ENCODE results near the gene CDC73. TPM values are rescaled to one million over a fixed set of nuclear protein-coding genes. Genes with fewer than 3 reads are reported as not detected.
"Not testable (repeated sequence)": the region's sequence is repeated elsewhere in the genome, so short reads cannot be mapped to it uniquely, and the experiment has no call there.

CDC73 gene
- total RNA-seq, 1 experiment from 2014 or later: 17.6 TPM

DNA sequence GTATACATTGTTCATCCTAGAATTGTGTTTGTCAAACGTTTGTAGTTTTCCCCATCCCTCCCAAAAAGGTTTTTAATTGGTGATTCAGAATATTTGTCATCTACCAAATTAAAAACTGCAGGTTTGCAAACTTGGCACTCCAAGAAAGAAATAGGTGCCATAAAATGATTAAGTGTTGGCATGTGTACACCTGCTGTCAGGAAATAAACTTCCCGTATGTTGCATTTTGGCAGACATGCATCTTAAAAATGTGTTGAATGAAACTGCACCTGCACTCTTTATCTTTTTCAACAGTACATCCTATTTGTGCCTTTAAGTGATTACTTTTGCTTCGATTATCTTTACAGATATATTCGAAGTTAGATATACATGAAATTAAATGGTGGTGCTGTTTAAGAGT lies 57.3 kb downstream of the CDC73 start:
- DNase-seq (ENCODE audit: low read depth): no peak

DNA sequence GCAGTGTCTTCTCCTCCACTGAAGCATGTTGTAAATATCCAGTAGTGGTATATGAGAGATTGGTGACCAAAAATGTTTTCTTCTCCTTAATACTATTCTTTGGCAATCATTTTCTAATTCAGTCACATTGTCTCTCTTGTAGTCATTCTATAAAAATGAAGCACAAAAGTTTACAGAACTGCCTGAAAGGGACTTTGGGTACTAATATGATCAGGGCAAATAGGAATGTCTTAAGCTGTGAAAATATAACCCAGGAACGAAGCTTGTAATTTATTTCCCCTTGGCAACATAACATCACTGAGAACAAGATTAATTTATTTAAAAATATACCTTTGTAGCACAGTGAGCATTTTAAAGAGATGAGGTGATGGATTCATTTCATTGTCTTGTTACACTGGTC lies 59.7 kb downstream of the CDC73 start:
- no peak for DNase-seq (ENCODE audit: low read depth)

GRCh38 chr1:193181985-193182384 lies 60.2 kb downstream of the CDC73 start:
- DNase-seq (ENCODE audit: low read depth): peak; percentile 22

- DNase-seq (ENCODE audit: low read depth): peak; percentile 48
These were observed 61.3 kb downstream of the CDC73 start for GRCh38 chr1:193183019-193183627.

GRCh38 chr1:193184776-193185175 lies 62.9 kb downstream of the CDC73 start:
- no peak for DNase-seq (ENCODE audit: low read depth)

DNA sequence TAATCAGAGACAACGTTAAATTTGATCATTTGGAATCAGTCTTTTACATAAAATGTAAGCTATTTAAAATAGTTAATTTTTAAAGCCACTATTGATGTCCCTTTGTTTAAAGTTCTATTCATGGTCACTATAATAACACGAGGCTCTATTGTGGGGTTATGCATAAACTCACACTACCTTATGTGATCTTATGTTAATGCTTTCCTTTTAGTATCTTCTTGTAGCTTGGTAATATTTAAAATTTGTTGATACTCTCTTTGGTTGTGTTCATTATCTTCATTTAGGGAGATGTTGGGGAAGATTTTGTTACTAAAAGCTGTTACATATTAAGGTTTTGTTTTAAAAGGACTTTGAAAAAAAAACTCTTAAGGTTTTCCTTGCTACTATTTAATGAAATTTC lies 63.4 kb downstream of the CDC73 start:
- DNase-seq (ENCODE audit: low read depth): no peak

DNA sequence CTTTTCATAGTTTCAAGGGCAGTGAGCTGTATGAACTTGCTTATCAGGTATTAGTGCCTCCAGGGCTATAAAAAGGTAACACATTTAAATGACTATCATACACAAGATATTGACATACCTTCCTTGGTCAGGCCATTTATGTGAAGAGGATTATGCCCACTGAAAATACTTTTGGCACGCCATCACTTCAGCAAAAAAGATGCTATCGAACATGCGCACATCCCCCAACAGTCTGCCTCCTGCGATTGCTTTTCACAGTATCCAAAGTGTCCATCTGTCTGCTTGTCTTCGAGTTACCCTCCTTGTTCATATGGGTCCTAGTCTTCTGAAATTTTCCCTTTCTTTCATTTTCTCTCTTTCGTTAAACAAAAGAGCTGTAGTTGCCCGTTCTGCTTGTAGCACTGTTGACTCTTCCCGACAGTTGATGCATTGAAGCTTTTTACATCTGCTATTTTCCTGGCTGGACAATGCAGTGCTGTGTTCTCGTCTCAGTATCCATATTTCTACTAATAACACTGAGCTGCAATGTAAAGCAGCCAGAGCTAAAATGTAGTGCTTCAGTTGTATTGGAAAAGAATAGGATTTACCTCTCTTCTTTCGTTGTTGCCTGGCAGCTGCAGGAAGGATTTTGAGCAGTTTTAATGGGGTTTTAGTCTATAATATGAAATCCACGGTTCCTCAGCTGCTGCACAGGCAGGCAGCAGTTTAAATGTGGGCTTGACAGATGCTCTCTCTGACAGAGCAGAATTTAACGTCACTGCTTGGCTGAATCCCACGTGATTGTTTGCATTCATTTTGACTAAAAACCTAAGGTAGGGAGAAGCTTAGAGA lies 64.3 kb downstream of the CDC73 start, which contains the start of gene B3GALT2:
TSS of gene B3GALT2 (minus strand) at position 713 of the 831 bp plus-strand sequence. CDS start 5,051 bp downstream, outside the sequence.
- DNase-seq (ENCODE audit: low read depth): no peak

DNA sequence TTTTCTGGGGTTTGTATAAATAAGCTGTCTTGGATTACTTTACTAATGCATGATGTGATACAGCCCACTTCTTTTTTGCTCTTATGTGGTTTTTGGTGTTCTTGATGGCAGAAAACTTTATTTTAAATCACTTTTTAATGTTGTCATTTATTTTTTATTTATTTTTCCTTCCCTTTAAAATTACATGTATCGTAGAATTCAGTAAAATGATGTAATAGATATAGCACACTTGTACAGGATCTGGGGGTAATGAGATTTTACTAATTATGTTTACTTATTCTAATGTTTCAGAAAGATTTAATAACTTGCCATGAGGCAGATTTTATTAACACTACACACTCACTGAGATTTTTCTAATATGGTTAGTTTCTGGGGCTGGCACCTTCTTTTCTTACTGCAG lies 65.3 kb downstream of the CDC73 start:
- no peak for DNase-seq (ENCODE audit: low read depth)

DNA sequence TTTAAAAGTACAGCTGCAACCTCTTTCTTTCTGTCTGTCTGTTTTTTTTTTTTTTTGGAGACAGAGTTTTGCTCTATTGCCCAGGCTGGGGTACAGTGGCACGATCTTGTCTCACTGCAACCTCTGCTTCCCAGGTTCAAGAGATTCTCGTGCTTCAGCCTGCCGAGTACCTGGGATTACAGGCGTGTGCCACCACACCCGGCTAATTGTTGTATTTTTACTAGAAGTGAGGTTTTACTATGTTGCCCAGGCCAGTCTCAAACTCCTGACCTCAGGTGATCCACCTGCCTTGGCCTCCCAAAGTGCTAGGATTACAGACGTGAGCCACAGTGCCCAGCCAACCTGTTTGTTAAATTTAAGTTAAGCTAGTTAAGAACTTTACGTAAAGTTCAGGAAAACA lies 67.1 kb downstream of the CDC73 start:
- DNase-seq (ENCODE audit: low read depth): not testable (repeated sequence)

DNA sequence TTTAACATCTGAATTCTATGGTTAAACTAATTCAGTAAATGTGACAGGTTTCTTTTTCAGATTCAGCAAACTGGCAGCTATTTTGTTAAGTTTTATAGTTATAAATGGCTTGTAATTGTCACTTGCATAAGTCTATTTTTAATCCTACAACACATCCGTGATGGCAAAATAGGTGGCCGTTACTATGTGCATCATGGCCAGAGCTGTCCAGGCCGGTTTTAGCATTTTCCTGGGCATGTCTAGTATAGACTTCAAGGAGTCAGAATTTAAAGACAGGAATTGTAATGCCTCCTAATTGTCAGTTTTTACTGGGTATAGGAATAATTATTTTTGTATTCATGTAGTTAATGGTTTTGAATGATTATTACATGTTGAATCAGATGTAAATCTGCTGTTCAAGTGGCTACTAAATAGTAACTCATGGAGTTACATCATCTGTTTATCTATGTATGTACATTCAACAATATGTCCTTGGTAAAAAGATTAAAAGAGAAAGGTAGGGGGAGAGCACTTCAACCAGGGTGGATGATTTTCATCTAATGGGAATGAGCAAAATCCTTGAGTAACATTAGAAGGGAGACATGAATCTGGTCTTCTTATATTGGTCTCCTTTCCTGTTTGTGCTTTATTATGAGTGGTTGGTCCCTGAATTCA lies 67.7 kb downstream of the CDC73 start:
- no peak for DNase-seq (ENCODE audit: low read depth)

GRCh38 chr1:193190096-193190744 lies 68.4 kb downstream of the CDC73 start:
- peak; percentile 14 for DNase-seq (ENCODE audit: low read depth)

- DNase-seq (ENCODE audit: low read depth): peak; percentile 21
These were observed 70.8 kb downstream of the CDC73 start for GRCh38 chr1:193192586-193192985.

DNA sequence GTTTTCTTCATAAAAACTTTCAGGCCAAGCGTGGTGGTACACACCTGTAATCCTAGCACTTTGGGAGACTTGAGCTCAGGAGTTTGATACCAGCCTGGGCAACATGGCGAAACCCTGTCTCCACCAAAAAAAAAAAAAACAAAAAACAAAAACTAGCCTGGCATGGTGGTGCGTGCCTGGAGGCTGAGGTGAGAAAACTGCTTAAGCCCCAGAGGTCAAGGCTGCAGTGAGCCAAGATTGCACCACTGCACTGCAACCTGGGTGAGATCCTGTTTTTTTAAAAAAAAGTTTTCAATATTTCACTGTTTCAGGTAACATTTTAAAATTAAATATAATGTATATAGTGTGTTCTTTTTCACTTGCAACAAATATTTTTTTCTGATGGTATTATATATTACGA lies 78.1 kb downstream of the CDC73 start:
- DNase-seq (ENCODE audit: low read depth): no peak

- no peak for DNase-seq (ENCODE audit: low read depth)
These were observed 79.2 kb downstream of the CDC73 start for GRCh38 chr1:193201021-193201420.

GRCh38 chr1:193210996-193211395 lies 89.2 kb downstream of the CDC73 start:
- no peak for DNase-seq (ENCODE audit: low read depth)

DNA sequence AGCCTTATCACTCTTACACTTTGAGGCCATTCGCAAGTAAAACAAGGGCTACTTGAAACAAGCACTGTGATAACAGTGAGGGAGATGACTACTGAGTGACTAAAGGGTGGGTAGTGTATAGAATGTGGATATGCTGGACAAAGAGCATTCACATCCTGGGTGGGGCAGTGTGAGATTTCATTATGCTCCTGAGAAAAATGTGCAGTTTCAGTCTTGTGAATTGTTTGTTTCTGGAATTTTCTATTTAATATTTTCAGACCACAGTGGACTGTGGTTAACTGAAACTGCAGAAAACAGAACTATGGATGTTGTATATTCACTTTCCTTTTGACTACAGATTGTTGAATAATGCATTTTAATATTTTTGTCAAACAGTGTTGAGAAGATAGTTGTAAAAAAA lies 89.7 kb downstream of the CDC73 start:
- DNase-seq (ENCODE audit: low read depth): peak; percentile 31

GRCh38 chr1:193212637-193213036 lies 90.8 kb downstream of the CDC73 start:
- no peak for DNase-seq (ENCODE audit: low read depth)

- no peak for DNase-seq (ENCODE audit: low read depth)
These were observed 92.2 kb downstream of the CDC73 start for GRCh38 chr1:193213998-193214397.

DNA sequence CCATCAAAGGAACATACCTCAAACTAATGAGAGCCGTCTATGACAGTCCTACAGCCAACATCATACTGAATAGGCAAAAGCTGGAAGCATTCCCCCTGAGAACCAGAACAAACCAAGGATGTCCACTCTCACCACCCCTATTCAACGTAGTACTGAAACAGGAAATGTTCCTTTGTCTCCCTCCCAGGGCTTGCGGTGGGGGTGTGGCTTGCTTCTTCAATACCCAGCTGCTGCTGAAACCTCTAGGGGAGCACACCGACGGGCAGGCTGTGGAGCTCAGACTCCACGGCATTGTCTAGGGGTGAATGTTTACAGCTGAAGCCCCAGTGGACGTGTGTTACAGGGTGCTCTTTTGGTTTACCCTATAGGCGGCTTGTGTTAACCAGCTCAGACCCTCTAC lies 95.1 kb downstream of the CDC73 start:
- no peak for DNase-seq (ENCODE audit: low read depth)

DNA sequence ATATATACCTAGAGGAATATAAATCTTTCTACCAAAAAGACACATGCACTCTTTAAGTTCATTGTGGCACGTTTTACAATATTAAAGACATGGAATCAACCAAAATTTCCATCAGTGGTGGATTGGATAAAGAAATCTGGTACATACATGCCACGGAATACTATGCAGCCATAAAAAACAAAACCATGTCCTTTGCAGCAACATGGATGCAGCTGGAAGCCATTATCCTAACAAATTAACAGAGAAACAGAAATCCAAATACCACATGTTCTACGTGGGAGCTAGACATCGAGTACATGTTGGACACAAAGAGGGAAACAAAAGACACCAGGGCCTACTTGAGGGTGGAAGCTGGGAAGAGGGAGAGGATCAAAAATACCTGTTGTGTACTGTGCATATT lies 97.6 kb downstream of the CDC73 start:
- DNase-seq (ENCODE audit: low read depth): no peak

DNA sequence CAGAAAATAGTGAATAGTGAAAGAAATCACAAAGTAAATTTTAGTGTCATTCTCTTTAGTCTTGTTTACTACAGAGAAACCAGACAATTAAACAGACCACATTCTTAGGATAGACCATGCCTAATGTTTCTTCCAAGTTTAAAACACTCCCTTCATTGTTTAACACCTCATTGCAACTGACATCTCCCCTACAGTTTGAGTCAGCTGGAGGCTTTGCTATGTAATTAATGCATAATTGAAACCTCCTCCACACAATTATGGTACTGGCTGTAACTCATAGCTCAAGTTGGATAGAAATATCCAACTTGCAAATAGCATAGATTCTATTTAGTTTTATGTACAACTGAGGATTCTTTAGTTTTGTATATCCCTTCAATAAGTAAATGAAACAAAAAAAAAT lies 99.8 kb downstream of the CDC73 start:
- peak; percentile 10 for DNase-seq (ENCODE audit: low read depth)

- DNase-seq (ENCODE audit: low read depth): no peak
These were observed 100.3 kb downstream of the CDC73 start for GRCh38 chr1:193222056-193222615.

Measured in M059J (cell line).